Central memory CD8-positive, alpha-beta T cell (primary cell): ENCODE measurements around the gene JAKMIP3.

Experiments
- ATAC-seq: fragments of 150-1000 bp; cut with Tn5 transposase; replicated peaks from 2 replicates; pipeline ENCODE4 v1.10.0; 2022; ENCODE audit warnings: mild to moderate bottlenecking, moderate FRiP score, moderate number of reproducible peaks; ENCODE audit not compliant: poor library complexity, severe bottlenecking; ENCODE audit errors: extremely low read depth
- DNase-seq, 2 donors: peaks; one replicate each; pipeline ENCODE4 v3.0.0; 2021; ENCODE audit warnings: low spot score in 2 of 2
- H3K27ac Mint-ChIP-seq: one replicate; pipeline ENCODE4 v1.8.0; 2022; ENCODE audit warnings: low read depth, mild to moderate bottlenecking, moderate library complexity, mixed read lengths
- H3K27me3 Mint-ChIP-seq: one replicate; pipeline ENCODE4 v1.8.0; 2022; ENCODE audit warnings: mixed read lengths
- H3K36me3 Mint-ChIP-seq: one replicate; pipeline ENCODE4 v1.8.0; 2022; ENCODE audit warnings: mild to moderate bottlenecking, moderate library complexity, mixed read lengths; ENCODE audit not compliant: insufficient read depth
- H3K4me1 Mint-ChIP-seq: one replicate; pipeline ENCODE4 v1.8.0; 2022; ENCODE audit warnings: mixed read lengths
- H3K4me3 Mint-ChIP-seq: one replicate; pipeline ENCODE4 v1.8.0; 2022; ENCODE audit warnings: mild to moderate bottlenecking, moderate library complexity, mixed read lengths
- H3K9me3 Mint-ChIP-seq: one replicate; pipeline ENCODE4 v1.8.0; 2022; ENCODE audit warnings: mixed read lengths

The JAKMIP3 gene

GRCh38 chr10:132065491-132066105, at the start of gene JAKMIP3:
Gene JAKMIP3 (plus strand): TSS chr10:132065946. CDS start chr10:132104809, 38,863 bp downstream.
- peaks cover 24% of the 10 kb centered on the region for H3K27me3 Mint-ChIP-seq
- peaks cover 5% of the 10 kb centered on the region for H3K4me1 Mint-ChIP-seq
- peak within 1 kb of the TSS; percentile 63 for H3K4me3 Mint-ChIP-seq
- ATAC-seq (no peak), DNase-seq (no peak)
- no peaks in the 10 kb centered on the region for H3K9me3 Mint-ChIP-seq
- no peaks in the 10 kb centered on the region for H3K36me3 Mint-ChIP-seq
- no peak within 1 kb of the TSS for H3K27ac Mint-ChIP-seq

- no peaks in the 10 kb centered on the region for H3K4me1 Mint-ChIP-seq
- ATAC-seq, result no peak
- no peaks in the 10 kb centered on the region for H3K36me3 Mint-ChIP-seq
- no peak for DNase-seq
- no peaks in the 10 kb centered on the region for H3K9me3 Mint-ChIP-seq
- no peak overlapping the region for H3K27ac Mint-ChIP-seq
- no peak overlapping the region for H3K4me3 Mint-ChIP-seq
- H3K27me3 Mint-ChIP-seq, result no peaks in the 10 kb centered on the region
Measured at GRCh38 chr10:132016514-132016913, 49.2 kb upstream of the JAKMIP3 start.

GRCh38 chr10:132018446-132018845, 47.3 kb upstream of the JAKMIP3 start:
- Mint-ChIP-seq H3K4me3 (no peak overlapping the region), H3K27me3 (peaks cover 8% of the 10 kb centered on the region), H3K27ac (no peak overlapping the region), H3K4me1 (peaks cover 6% of the 10 kb centered on the region), H3K36me3 (peaks cover 1% of the 10 kb centered on the region), H3K9me3 (no peaks in the 10 kb centered on the region)
- no peak for DNase-seq
- no peak for ATAC-seq

- ATAC-seq, result no peak
- no peak overlapping the region for H3K4me3 Mint-ChIP-seq
- H3K9me3 Mint-ChIP-seq, result no peaks in the 10 kb centered on the region
- no peak overlapping the region for H3K27ac Mint-ChIP-seq
- peaks cover 15% of the 10 kb centered on the region for H3K27me3 Mint-ChIP-seq
- H3K4me1 Mint-ChIP-seq, result peaks cover 6% of the 10 kb centered on the region
- no peak for DNase-seq
- H3K36me3 Mint-ChIP-seq, result peaks cover 1% of the 10 kb centered on the region
Measured at GRCh38 chr10:132019366-132019765, 46.4 kb upstream of the JAKMIP3 start.

GRCh38 chr10:132020456-132020855, 45.3 kb upstream of the JAKMIP3 start:
- Mint-ChIP-seq H3K27me3 (peaks cover 24% of the 10 kb centered on the region), H3K4me3 (no peak overlapping the region), H3K9me3 (no peaks in the 10 kb centered on the region), H3K36me3 (peaks cover 1% of the 10 kb centered on the region), H3K27ac (peak overlapping the region; percentile 8), H3K4me1 (peaks cover 6% of the 10 kb centered on the region)
- DNase-seq, result no peak
- ATAC-seq, result no peak

GRCh38 chr10:132021046-132021445, 44.7 kb upstream of the JAKMIP3 start:
- H3K27ac Mint-ChIP-seq, result no peak overlapping the region
- no peak overlapping the region for H3K4me3 Mint-ChIP-seq
- no peaks in the 10 kb centered on the region for H3K9me3 Mint-ChIP-seq
- peaks cover 6% of the 10 kb centered on the region for H3K4me1 Mint-ChIP-seq
- peaks cover 1% of the 10 kb centered on the region for H3K36me3 Mint-ChIP-seq
- H3K27me3 Mint-ChIP-seq, result peaks cover 30% of the 10 kb centered on the region
- ATAC-seq (no peak), DNase-seq (no peak)

GRCh38 chr10:132021504-132022143, 44.1 kb upstream of the JAKMIP3 start:
- H3K36me3 Mint-ChIP-seq, result peaks cover 1% of the 10 kb centered on the region
- ATAC-seq, result no peak
- H3K9me3 Mint-ChIP-seq, result no peaks in the 10 kb centered on the region
- H3K4me1 Mint-ChIP-seq, result peaks cover 6% of the 10 kb centered on the region
- no peak overlapping the region for H3K27ac Mint-ChIP-seq
- no peak overlapping the region for H3K4me3 Mint-ChIP-seq
- H3K27me3 Mint-ChIP-seq, result peaks cover 36% of the 10 kb centered on the region
- DNase-seq, result no peak

GRCh38 chr10:132022241-132022640, 43.5 kb upstream of the JAKMIP3 start:
- no peak for DNase-seq
- peaks cover 1% of the 10 kb centered on the region for H3K36me3 Mint-ChIP-seq
- H3K27me3 Mint-ChIP-seq, result peaks cover 42% of the 10 kb centered on the region
- H3K4me1 Mint-ChIP-seq, result peaks cover 6% of the 10 kb centered on the region
- ATAC-seq, result no peak
- no peak overlapping the region for H3K4me3 Mint-ChIP-seq
- no peaks in the 10 kb centered on the region for H3K9me3 Mint-ChIP-seq
- H3K27ac Mint-ChIP-seq, result no peak overlapping the region

GRCh38 chr10:132023092-132023811, 42.5 kb upstream of the JAKMIP3 start:
- Mint-ChIP-seq H3K4me3 (peak overlapping the region; percentile 10), H3K27ac (no peak overlapping the region), H3K27me3 (peaks cover 52% of the 10 kb centered on the region), H3K4me1 (peaks cover 6% of the 10 kb centered on the region), H3K36me3 (peaks cover 1% of the 10 kb centered on the region), H3K9me3 (no peaks in the 10 kb centered on the region)
- ATAC-seq (peak; percentile 43), DNase-seq (peak; percentile 49 to 66)

GRCh38 chr10:132027423-132027983, 38.2 kb upstream of the JAKMIP3 start:
- Mint-ChIP-seq H3K27me3 (peaks cover 89% of the 10 kb centered on the region), H3K36me3 (peaks cover 1% of the 10 kb centered on the region)

GRCh38 chr10:132028706-132029105, 37.0 kb upstream of the JAKMIP3 start:
- Mint-ChIP-seq H3K4me3 (no peak overlapping the region), H3K9me3 (no peaks in the 10 kb centered on the region), H3K36me3 (no peaks in the 10 kb centered on the region), H3K27ac (no peak overlapping the region), H3K27me3 (peaks cover 92% of the 10 kb centered on the region), H3K4me1 (no peaks in the 10 kb centered on the region)
- ATAC-seq (no peak), DNase-seq (no peak)

More at GRCh38 chr10:132027423-132027983, 38.2 kb upstream of the JAKMIP3 start:
- Mint-ChIP-seq H3K4me1 (peaks cover 6% of the 10 kb centered on the region), H3K9me3 (no peaks in the 10 kb centered on the region), H3K27ac (no peak overlapping the region), H3K4me3 (no peak overlapping the region)
- ATAC-seq, result no peak
- DNase-seq, result no peak

GRCh38 chr10:132030898-132031463, 34.8 kb upstream of the JAKMIP3 start:
- H3K4me3 Mint-ChIP-seq, result no peak overlapping the region

More at GRCh38 chr10:132030898-132031463, 34.8 kb upstream of the JAKMIP3 start:
- no peak for ATAC-seq
- Mint-ChIP-seq H3K4me1 (no peaks in the 10 kb centered on the region), H3K27ac (no peak overlapping the region), H3K36me3 (no peaks in the 10 kb centered on the region), H3K9me3 (no peaks in the 10 kb centered on the region), H3K27me3 (peaks cover 95% of the 10 kb centered on the region)
- no peak for DNase-seq
